GM18867 (cell line): Measurements from ENCODE around the gene PDE3B.
"Not testable (repeated sequence)": the region's sequence is repeated elsewhere in the genome, so short reads cannot be mapped to it uniquely, and the experiment has no call there.

Source experiments
- ATAC-seq: cut with Tn5 transposase; IDR thresholded peaks from one replicate; pipeline ENCODE4 v1.9.1; 2021; ENCODE audit warnings: mild to moderate bottlenecking, moderate library complexity; ENCODE audit not compliant: unreplicated experiment

PDE3B gene

DNA sequence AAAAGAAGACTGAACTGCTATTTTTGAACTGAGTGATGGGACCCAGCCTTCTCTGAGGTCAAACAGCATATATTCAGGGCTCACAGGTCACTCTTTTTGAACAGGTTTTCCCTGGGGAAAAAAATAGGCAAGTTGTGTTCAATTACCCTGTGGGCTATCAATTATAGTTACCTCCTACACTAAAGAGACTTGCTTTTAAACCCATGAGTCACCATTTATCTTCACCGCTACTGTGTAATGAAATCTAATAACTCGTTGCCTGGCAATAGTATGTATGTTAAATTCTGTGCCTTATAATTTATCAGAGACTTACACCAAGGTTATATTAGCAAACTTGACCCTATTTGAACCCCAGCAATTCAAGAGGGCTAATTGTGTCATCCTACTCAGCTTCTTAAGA lies 149.9 kb downstream of the PDE3B start:
- ATAC-seq, result no peak

GRCh38 chr11:14796028-14796427 lies 152.4 kb downstream of the PDE3B start:
- not testable (repeated sequence) for ATAC-seq

GRCh38 chr11:14803846-14804245 lies 160.2 kb downstream of the PDE3B start:
- no peak for ATAC-seq

DNA sequence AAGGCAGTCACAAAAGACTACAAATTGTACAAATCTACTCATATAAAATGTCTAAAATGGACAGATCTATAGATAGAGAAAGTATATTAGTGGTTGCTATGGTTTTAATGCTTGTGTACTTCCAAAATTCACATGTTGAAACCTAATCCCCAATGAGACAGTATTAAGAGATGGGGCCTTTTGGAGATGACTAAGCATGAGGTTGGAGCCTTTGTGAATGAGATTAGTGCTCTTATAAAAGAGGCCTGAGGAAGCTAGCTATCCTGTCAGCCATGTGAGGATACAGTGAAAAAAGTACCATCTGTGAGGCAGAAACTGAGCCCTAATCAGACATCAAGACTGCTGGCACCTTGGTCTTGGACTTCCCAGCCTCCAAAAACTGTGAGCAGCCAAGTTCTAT lies 165.9 kb downstream of the PDE3B start:
- no peak for ATAC-seq

DNA sequence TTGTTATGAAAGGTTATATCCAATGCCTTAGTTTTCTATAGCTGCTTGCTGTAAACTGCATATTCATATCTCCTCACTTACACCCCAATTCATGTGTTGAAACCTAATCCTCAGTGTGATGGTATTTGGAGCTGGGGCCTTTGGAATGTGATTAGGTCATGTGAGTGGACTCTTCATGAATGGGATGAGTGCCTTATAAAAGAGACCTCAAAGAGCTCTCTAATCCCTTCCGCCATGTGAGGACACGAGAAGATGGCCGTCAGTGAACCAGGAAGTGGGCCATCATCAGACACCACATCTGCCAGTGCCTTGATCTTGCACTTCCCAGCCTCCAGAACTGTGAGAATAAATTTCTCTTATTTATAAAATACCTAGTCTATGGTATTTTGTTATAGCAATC lies 169.2 kb downstream of the PDE3B start:
- ATAC-seq, result no peak

DNA sequence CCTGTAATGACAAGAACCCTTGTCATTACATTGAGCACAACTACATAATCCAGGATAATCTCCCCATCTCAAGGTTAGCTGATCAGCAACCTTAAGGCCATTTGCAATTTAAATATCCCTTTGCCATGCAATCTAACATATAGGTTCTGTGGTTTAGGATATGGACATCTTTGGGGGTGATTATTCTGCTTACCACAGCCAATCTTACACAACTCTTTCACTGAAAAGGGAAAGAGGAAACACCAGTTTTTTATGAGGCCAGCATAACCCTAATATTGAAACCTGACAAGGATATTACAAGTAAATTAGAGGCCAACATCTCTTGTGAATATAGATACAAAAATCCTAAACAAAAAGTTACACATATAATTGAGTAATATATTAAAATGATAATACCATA lies 169.9 kb downstream of the PDE3B start:
- ATAC-seq, result no peak

DNA sequence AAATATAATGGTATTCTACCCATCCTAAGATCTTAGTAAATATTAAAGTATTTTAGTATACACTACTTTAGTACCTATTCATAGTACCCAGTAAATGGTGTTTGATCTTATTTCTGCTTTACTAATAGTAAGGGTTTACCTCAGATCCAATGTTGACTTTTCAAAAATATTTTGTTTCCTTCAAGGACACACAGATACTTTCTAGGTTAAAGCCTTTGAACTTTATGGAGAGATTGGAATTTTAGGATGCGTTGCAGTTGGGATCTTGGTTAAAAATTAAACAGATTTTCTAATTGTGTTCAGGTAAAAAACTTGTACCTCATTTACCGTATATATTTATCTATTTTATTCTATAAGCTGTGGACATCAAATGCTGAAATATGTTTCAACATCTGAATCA lies 175.2 kb downstream of the PDE3B start:
- ATAC-seq, result no peak

DNA sequence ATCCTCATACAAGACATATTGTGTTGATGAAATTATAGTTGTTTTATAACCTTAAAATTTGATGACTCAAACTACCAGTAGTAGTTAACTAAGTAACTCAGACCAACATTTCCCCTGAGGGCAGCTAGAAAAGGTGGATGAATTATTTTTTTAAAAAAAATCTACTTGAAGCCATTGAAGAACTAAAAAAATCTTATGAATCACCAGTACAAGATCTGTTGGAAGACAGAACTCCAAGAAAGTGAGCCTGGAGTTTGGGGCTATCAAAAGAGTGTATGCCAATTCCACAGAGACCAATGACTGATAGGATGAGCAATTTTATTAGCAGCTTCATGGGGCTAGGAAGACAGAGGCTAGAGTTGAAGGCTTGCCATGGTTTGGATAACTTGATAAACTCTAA lies 176.0 kb downstream of the PDE3B start:
- ATAC-seq, result no peak

DNA sequence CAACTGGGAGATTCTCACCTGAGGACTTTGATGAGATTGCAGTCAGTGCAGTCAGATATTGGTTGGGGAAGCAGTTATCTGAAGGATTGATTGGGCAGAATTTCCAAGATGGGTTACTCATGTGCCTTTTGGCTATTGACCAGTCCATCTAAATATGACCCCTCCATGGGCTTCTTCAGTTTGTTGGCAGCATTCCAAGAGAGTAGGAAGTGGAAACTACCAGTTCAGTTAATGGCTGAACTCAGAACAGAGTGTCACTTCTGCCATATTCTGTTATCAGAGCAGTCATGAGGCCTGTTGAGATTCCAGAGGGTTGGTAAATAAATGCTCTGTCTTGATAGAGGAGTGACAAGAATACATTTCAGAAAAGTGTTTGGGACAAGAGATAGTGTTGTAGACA lies 177.4 kb downstream of the PDE3B start:
- ATAC-seq, result no peak

DNA sequence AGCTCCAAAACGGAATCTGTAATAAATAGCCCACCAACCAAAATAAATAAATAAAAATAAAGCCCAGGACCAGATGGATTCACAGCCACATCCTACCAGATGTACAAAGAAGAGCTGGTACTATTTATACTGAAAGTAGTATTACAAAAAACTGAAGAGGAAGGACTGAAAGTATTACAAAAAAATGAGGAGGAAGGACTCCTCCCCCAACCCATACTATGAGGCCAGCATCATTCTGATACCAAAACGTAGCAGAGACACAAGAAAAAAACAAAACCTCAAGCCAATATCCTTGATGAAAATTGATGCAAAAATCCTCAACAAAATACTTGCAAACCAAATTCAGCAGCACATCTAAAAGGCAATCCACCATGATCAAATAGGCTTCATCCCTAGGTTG lies 183.0 kb downstream of the PDE3B start:
- ATAC-seq, result no peak

- ATAC-seq, result no peak
Observed at GRCh38 chr11:14835496-14836492, 192.2 kb downstream of the PDE3B start.

DNA sequence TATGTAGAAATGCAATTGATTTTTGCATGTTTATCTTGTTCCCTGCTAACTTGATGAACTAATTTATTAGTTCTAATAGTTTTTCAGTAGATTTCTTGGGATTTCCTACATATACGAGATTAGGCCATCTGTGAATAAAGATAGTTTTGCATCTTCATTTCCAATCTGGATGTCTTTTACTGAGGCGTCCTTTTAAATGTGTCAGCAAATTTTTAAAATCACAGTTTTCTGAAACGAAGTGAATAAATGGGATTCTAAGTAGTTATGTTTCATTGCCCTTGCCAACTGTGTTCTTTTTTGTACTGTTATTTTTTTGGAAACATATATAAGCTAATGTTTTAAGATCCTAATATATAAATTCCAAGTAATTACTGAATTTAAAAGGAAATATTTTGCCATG lies 198.4 kb downstream of the PDE3B start:
- no peak for ATAC-seq

GRCh38 chr11:14852571-14853177 lies 209.1 kb downstream of the PDE3B start:
- ATAC-seq, result no peak

DNA sequence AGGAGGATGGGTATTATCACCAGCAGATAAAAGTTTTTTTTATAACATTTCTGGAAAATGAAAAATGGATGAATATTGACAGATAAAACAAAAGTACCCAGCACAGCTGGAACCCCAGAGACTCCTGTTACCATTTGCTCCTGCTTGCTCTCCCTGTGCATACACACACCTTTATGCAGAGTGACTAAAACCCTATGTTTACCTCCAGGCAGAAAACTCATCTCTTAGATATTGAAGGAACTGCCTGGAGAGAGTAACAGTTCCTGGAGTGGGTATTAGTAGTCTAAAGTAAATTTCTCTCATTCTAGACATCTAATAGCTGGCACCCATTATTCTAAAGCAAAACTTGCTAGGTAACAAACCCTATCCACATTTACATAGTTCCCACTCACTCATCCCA lies 210.5 kb downstream of the PDE3B start:
- ATAC-seq, result no peak

DNA sequence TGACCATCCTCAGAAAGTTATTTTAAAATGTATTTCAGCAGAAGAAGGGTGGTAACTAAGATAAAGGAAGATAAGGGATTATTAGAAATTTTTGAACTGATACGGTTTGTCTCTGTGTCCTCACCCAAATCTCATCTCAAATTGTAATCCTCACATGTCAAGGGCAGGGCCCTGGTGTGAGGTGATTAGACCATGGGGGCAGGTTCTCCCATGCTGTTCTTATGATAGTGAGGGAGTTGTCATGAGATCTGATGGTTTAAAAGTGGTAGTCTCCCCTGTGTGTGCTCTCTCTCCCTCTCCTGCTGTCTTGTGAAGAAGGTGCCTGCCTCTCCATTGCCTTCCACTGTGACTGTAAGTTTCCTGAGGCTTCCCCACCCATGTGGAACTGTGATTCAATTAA lies 212.3 kb downstream of the PDE3B start:
- ATAC-seq, result no peak

GRCh38 chr11:14857621-14858020 lies 214.0 kb downstream of the PDE3B start:
- no peak for ATAC-seq

- ATAC-seq, result no peak
Observed at GRCh38 chr11:14858404-14858803, 214.8 kb downstream of the PDE3B start.

DNA sequence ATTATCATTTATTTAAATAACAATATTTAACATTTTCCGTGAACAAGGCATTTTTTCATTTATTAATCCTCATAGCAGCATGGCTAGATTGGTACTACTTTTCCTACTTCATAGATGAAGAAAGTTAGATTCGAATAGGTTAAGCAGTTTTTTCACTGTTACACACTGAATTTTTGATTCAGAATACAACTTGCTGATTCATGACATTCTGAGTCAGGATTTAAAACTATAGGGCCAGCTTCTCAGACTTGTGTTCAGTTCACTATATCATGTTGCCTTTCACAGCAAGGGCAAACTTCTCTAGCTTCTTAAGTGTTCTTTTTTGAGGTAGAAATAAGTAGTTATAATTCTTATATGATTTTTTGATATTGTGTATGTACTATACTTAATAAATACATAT lies 216.9 kb downstream of the PDE3B start:
- ATAC-seq, result no peak

GRCh38 chr11:14861680-14862079 lies 218.1 kb downstream of the PDE3B start:
- ATAC-seq, result no peak

DNA sequence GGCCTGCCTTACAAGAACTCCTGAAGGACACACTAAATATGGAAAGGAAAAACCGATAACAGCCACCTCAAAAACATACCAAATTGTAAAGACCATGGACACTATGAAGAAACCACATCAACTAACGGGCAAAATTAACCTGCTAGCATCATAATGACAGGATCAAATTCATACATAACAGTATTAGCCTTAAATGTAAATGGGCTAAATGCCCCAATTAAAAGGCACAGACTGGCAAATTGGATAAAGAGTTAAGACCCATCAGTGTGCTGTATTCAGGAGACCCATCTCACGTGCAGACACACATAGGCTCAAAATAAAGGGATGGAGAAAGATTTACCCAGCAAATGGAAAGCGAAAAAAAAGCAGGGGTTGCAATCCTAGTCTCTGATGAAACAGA lies 220.2 kb downstream of the PDE3B start:
- ATAC-seq, result not testable (repeated sequence)

GRCh38 chr11:14872032-14872431 lies 228.4 kb downstream of the PDE3B start:
- ATAC-seq, result no peak

- ATAC-seq, result no peak
Observed at GRCh38 chr11:14873632-14874031, 230.0 kb downstream of the PDE3B start.
